ENCODE results near the gene ME3. TPM values are rescaled to one million over a fixed set of nuclear protein-coding genes. Genes with fewer than 3 reads are reported as not detected.

ME3 gene
- total RNA-seq, 1 donor from 2014 or later: 10.3 TPM

DNA sequence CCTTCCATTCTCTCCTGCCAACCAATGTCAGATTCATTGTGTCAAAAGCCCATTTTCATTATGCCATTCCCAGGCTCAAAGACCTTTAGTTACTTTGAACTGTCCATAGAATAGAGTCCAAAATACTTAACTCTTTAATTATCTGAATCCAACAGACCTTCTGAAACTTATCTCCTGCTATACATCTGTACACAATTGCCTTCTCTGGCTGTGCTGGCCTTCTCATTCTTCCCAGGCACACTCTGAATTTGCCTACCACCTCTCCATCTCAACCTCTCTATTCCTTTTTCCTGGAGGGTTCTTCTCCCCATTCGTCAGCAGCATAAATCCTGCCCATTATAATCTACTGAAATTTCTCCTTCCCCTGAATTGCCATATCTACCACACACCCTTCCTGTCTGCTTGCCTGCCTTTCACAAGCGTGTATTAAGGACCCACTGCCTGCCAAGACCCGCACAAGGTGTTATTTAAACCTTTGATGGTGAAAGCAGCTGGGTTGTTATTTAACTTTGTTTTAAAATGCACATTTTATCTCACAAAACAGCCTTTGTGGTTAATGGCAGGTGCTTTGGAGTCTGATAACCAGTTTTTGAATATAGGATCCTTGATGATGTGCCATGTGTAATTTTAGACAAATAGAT, 171.8 kb downstream of the ME3 start:
- TF ChIP-seq, protein P1, sequence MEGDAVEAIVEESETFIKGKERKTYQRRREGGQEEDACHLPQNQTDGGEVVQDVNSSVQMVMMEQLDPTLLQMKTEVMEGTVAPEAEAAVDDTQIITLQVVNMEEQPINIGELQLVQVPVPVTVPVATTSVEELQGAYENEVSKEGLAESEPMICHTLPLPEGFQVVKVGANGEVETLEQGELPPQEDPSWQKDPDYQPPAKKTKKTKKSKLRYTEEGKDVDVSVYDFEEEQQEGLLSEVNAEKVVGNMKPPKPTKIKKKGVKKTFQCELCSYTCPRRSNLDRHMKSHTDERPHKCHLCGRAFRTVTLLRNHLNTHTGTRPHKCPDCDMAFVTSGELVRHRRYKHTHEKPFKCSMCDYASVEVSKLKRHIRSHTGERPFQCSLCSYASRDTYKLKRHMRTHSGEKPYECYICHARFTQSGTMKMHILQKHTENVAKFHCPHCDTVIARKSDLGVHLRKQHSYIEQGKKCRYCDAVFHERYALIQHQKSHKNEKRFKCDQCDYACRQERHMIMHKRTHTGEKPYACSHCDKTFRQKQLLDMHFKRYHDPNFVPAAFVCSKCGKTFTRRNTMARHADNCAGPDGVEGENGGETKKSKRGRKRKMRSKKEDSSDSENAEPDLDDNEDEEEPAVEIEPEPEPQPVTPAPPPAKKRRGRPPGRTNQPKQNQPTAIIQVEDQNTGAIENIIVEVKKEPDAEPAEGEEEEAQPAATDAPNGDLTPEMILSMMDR (IDR thresholded peaks at IDR 0.05; ENCODE audit: insufficient read depth, low read length, severe bottlenecking): no peak
- DNase-seq (ENCODE audit: low read depth): no peak

DNA sequence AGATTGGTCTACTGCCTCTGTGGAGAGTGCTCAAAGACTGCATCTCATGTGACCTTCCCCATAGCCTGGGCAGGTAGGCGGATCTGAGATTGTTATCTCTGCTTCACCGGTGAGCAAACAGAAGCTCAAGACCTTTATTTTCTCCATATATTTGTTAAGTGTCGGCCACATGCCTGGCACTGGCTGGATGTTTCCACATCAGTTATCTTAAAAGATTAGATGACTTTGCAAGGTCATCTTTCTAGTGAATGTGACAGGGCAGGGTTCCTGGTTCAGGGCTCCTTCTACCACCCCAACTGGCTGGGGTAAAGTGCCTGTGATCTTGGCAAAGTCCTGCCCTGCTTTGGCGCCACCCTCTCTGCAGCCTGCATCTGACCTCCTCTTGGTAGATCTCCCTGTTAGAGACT, 172.7 kb downstream of the ME3 start:
- FAIRE-seq: no peak
- DNase-seq (ENCODE audit: low read depth): no peak
- Histone ChIP-seq H3K4me3 (ENCODE audit: low read depth, low read length) (no peak overlapping the region), H3K36me3 (ENCODE audit: control insufficient read depth, insufficient read depth, low read length) (no peaks in the 10 kb centered on the region), H3K27me3 (ENCODE audit: control insufficient read depth, insufficient read depth, low read length) (no peaks in the 10 kb centered on the region)
- TF ChIP-seq, protein P1 (IDR thresholded peaks at IDR 0.05; ENCODE audit: insufficient read depth, low read length, severe bottlenecking): no peak

More for the DNA sequence above, 171.8 kb downstream of the ME3 start:
- Histone ChIP-seq H3K36me3 (ENCODE audit: control insufficient read depth, insufficient read depth, low read length) (no peaks in the 10 kb centered on the region), H3K27me3 (ENCODE audit: control insufficient read depth, insufficient read depth, low read length) (no peaks in the 10 kb centered on the region), H3K4me3 (ENCODE audit: low read depth, low read length) (no peak overlapping the region)
- no peak for FAIRE-seq

DNA sequence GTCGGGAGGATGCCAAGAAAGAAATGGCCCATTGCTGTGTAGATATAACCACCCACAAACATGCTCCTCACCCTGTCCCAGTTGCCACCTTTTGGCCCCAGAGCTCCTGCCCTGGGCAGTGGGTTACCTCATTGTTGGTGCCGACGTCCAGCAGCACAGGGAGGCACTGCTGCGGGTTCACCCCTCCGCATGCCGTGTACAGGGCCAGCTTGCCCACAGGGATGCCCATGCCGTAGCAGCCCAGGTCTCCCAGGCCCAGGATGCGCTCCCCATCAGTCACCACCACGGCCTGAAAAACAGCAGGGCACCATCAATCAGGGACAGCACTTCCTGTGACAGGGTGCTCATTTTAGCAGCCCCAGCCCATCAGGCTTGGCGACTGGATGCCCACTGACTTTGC, 174.6 kb downstream of the ME3 start:
- TF ChIP-seq, protein P1 (IDR thresholded peaks at IDR 0.05; ENCODE audit: insufficient read depth, low read length, severe bottlenecking): no peak
- no peak for DNase-seq (ENCODE audit: low read depth)
- H3K4me3 ChIP-seq (ENCODE audit: low read depth, low read length): no peak overlapping the region
- no peaks in the 10 kb centered on the region for H3K27me3 ChIP-seq (ENCODE audit: control insufficient read depth, insufficient read depth, low read length)
- H3K36me3 ChIP-seq (ENCODE audit: control insufficient read depth, insufficient read depth, low read length): no peaks in the 10 kb centered on the region
- no peak for FAIRE-seq

DNA sequence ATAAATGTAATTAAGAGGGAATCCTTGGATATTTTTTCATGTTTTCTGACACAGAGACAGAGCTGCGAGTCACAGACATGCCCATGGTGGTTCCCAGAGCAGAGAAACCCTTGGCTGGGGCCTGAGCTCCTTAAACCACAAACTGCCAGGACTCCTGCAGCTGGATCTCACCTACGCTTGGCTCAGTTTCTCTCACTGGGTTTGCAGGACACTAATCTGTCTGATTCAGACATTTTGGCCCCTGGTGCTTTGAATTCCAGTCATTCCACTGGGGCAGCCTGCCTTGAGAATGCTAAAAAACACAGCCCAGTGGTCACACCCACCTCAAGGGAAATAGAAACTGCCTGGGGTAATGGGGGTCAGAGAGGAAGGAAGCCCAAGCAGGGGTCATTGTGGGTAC, 175.1 kb downstream of the ME3 start:
- no peak overlapping the region for H3K4me3 ChIP-seq (ENCODE audit: low read depth, low read length)
- no peaks in the 10 kb centered on the region for H3K36me3 ChIP-seq (ENCODE audit: control insufficient read depth, insufficient read depth, low read length)
- FAIRE-seq (no peak), DNase-seq (ENCODE audit: low read depth) (peak; percentile 58)
- H3K27me3 ChIP-seq (ENCODE audit: control insufficient read depth, insufficient read depth, low read length): no peaks in the 10 kb centered on the region
- TF ChIP-seq, protein P1 (IDR thresholded peaks at IDR 0.05; ENCODE audit: insufficient read depth, low read length, severe bottlenecking): no peak

DNA sequence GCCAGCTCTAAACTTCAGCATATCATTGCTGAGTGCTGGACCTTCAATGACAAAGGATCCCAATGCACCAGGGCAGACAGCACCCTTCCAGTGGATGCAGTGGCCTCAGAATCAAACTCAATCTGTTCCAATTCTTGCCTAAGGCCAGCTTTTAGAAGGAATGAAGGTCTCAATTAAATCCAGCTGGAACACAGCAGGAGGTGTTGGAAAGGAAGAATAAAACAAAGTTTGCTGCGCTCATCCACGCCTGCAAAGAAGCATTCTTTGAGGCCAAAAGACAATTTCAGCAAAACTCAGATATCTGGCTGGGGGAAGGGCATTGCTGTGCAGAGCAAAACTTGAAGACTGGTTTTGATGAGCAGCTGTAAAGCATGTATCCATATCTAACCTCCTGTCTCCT, 177.1 kb downstream of the ME3 start:
- no peak for DNase-seq (ENCODE audit: low read depth)
- TF ChIP-seq, protein P1 (IDR thresholded peaks at IDR 0.05; ENCODE audit: insufficient read depth, low read length, severe bottlenecking): no peak
- Histone ChIP-seq H3K36me3 (ENCODE audit: control insufficient read depth, insufficient read depth, low read length) (no peaks in the 10 kb centered on the region), H3K27me3 (ENCODE audit: control insufficient read depth, insufficient read depth, low read length) (no peaks in the 10 kb centered on the region), H3K4me3 (ENCODE audit: low read depth, low read length) (no peak overlapping the region)
- FAIRE-seq: no peak

All from bronchial epithelial cell (primary cell).